OCI-LY3 (cell line): ENCODE data around the gene KDELR3.

ENCODE experiments used
- EZH2phosphoT487 ChIP-seq: fragments of 200-600 bp; shearing (Covaris generic); IDR thresholded peaks from 2 replicates; pipeline ENCODE4 v1.6.1; 2018; ENCODE audit warnings: antibody characterized with exemption, mixed run types, low read depth
- TF ChIP-seq, protein P1 (sequence below): fragments of 200-600, 300-600 bp; sonication (generic); IDR thresholded peaks from 2 replicates; pipeline ENCODE4 v1.5.1; 2014; ENCODE audit warnings: antibody characterized with exemption, low read length, low read depth

DNA sequence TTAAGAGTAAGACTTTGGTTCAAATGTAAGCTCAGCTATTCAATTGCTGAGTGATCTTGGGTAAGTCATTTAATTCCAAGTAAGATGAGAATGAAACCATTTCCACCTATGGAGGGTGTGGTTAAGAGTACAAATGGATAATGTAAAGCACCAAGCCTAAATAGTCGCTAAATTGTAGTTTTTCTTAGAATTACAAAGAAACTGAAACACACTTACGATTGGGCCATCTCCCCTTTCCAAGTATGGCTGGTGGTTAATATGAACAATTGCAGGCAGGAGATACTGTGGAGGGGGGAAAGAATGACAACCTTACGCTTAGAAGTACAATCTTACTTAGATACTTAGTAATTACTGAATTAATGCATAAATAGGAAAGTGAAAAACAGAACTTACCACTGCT, 30.0 kb downstream of the KDELR3 start:
- TF ChIP-seq, protein P1, sequence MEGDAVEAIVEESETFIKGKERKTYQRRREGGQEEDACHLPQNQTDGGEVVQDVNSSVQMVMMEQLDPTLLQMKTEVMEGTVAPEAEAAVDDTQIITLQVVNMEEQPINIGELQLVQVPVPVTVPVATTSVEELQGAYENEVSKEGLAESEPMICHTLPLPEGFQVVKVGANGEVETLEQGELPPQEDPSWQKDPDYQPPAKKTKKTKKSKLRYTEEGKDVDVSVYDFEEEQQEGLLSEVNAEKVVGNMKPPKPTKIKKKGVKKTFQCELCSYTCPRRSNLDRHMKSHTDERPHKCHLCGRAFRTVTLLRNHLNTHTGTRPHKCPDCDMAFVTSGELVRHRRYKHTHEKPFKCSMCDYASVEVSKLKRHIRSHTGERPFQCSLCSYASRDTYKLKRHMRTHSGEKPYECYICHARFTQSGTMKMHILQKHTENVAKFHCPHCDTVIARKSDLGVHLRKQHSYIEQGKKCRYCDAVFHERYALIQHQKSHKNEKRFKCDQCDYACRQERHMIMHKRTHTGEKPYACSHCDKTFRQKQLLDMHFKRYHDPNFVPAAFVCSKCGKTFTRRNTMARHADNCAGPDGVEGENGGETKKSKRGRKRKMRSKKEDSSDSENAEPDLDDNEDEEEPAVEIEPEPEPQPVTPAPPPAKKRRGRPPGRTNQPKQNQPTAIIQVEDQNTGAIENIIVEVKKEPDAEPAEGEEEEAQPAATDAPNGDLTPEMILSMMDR, result no peak
- no peak for TF ChIP-seq EZH2phosphoT487
